H1 (cell line): ENCODE data around the gene DNLZ.

Experiments
- CHD1 ChIP-seq: IDR thresholded peaks from 2 replicates; pipeline ENCODE4 v1.6.1; 2012; ENCODE audit warnings: low read depth, low read length, improper control_type of control experiment
- CTCF ChIP-seq, 3 experiments: IDR thresholded peaks; 1 replicate in 2 of 3; 2 replicates in 1 of 3; pipeline versions ENCODE4 v1.5.1 to v1.6.1; 2011; ENCODE audit warnings: low read length in 3 of 3, mild to moderate bottlenecking in 3 of 3, inconsistent platforms in 2 of 3, low read depth in 1 of 3, moderate library complexity in 1 of 3; ENCODE audit not compliant: insufficient read depth in 1 of 3; ENCODE audit errors: control extremely low read depth in 1 of 3
- EZH2 ChIP-seq: fragments of 200-600 bp; sonication (generic); IDR thresholded peaks from 2 replicates; pipeline ENCODE4 v1.7.1; 2012; ENCODE audit warnings: low read depth, mild to moderate bottlenecking, moderate library complexity, low read length, inconsistent platforms; ENCODE audit not compliant: severe bottlenecking
- GABPA ChIP-seq: IDR thresholded peaks from 2 replicates; pipeline ENCODE4 v1.6.1; 2011; ENCODE audit warnings: mild to moderate bottlenecking, low read length, moderate library complexity, borderline replicate concordance; ENCODE audit not compliant: insufficient read depth
- JUN ChIP-seq: IDR thresholded peaks from 2 replicates; pipeline ENCODE4 v1.6.1; 2011; ENCODE audit warnings: low read depth, mild to moderate bottlenecking, improper control_type of control experiment, low read length
- POLR2A ChIP-seq, 2 experiments: IDR thresholded peaks; 1 replicate in 1 of 2; 2 replicates in 1 of 2; pipeline ENCODE4 v1.6.1; 2011; ENCODE audit warnings: low read depth in 2 of 2, low read length in 2 of 2, mild to moderate bottlenecking in 2 of 2; ENCODE audit errors: control extremely low read depth in 1 of 2
- POLR2AphosphoS5 ChIP-seq: IDR thresholded peaks from 2 replicates; pipeline ENCODE4 v1.6.1; 2011; ENCODE audit warnings: low read depth, low read length
- RAD21 ChIP-seq, 2 experiments: IDR thresholded peaks in 1 of 2; conservative IDR thresholded peaks in 1 of 2; 2 replicates each; pipeline ENCODE4 v1.6.1; 2011; ENCODE audit warnings: low read depth in 2 of 2, low read length in 2 of 2, improper control_type of control experiment in 1 of 2, inconsistent platforms in 1 of 2, mild to moderate bottlenecking in 1 of 2, moderate library complexity in 1 of 2
- RXRA ChIP-seq: IDR thresholded peaks from 2 replicates; pipeline ENCODE4 v1.6.1; 2011; ENCODE audit warnings: low read depth, mild to moderate bottlenecking, low read length, moderate library complexity; ENCODE audit not compliant: insufficient read depth
- SP4 ChIP-seq: IDR thresholded peaks from 2 replicates; pipeline ENCODE4 v1.6.1; 2012; ENCODE audit warnings: low read length, inconsistent platforms
- TAF1 ChIP-seq: IDR thresholded peaks from 2 replicates; pipeline ENCODE4 v1.6.1; 2011; ENCODE audit warnings: mild to moderate bottlenecking, low read depth, low read length

GRCh38 chr9:136379401-136379800 lies 15.9 kb upstream of the DNLZ start:
- TF ChIP-seq EZH2 (no peak), GABPA (no peak), CHD1 (no peak), CTCF (IDR thresholded peaks at IDR 0.05; ENCODE audit: control extremely low read depth in 1 of 3, insufficient read depth in 1 of 3, low read depth in 1 of 3, low read length in 3 of 3) (no peak), RAD21 (IDR thresholded peaks at IDR 0.05 in 1 of 2, conservative IDR thresholded peaks at IDR 0.05 in 1 of 2; ENCODE audit: low read depth in 2 of 2, low read length in 2 of 2) (no peak), RXRA (no peak), POLR2AphosphoS5 (no peak), JUN (no peak), TAF1 (no peak), SP4 (no peak), POLR2A (IDR thresholded peaks at IDR 0.05; ENCODE audit: control extremely low read depth in 1 of 2, low read depth in 2 of 2, low read length in 2 of 2) (no peak)
